Measurements from ENCODE around the gene GYS2. TPM values are rescaled to one million over a fixed set of nuclear protein-coding genes. Genes with fewer than 3 reads are reported as not detected.
"Not testable (repeated sequence)": the region's sequence is repeated elsewhere in the genome, so short reads cannot be mapped to it uniquely, and the experiment has no call there.

GYS2 gene
- polyA plus RNA-seq, 4 donors: 0.10 to 0.32 (median 0.17) TPM; not detected in 1

GRCh38 chr12:21606175-21606574 lies 1.5 kb upstream of the GYS2 start:
- DNase-seq (ENCODE audit: low read depth in 4 of 4, low spot score in 3 of 4): no peak

DNA sequence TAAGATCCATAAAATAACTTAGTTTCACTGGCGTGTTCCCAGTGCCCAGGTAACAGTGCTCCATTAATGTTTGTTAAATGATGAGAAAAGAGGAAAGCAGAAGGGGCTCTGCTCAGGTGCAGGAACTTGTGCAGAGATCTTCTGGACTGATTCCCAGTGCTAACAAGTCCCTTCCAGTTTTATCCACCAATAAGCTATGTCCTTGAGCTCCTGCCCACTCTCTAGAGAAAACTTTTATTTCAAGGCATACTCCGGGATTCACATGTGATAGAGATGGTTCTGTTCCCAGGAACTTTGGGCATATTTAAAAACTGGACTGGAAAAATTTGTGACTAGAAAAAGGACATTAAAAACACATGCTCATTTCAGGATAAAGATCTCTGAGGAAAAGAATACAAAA lies 1.9 kb downstream of the GYS2 start:
- no peak for DNase-seq (ENCODE audit: low read depth in 4 of 4, low spot score in 3 of 4)

- no peak for DNase-seq (ENCODE audit: low read depth in 4 of 4, low spot score in 3 of 4)
Measured at GRCh38 chr12:21600196-21600595, 4.5 kb downstream of the GYS2 start.

GRCh38 chr12:21599143-21599999 lies 5.3 kb downstream of the GYS2 start:
- no peak for DNase-seq (ENCODE audit: low read depth in 4 of 4, low spot score in 3 of 4)

GRCh38 chr12:21598651-21599050 lies 6.0 kb downstream of the GYS2 start:
- DNase-seq (ENCODE audit: low read depth in 4 of 4, low spot score in 3 of 4): no peak

- DNase-seq (ENCODE audit: low read depth in 4 of 4, low spot score in 3 of 4): not testable (repeated sequence)
Measured at GRCh38 chr12:21595356-21595755, 9.3 kb downstream of the GYS2 start.

DNA sequence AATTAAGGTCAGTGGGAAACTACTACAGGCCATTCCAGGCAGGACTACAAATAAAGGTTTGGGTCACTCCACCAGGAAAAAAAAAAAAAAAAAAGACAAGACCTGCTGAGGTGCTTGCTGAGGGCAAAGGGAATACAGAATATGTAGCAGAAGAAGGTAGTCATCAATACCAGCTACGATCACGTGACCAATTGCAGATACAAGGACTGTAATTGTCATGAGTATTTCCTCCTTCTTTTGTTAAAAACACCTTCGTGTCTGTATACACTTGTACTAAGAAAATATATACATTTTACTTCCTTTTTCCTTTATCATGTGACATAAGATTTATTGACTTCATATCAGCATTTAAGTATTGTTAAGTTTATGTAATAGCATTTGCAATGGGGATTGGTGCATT lies 19.2 kb downstream of the GYS2 start:
- DNase-seq (ENCODE audit: low read depth in 4 of 4, low spot score in 3 of 4): no peak

DNA sequence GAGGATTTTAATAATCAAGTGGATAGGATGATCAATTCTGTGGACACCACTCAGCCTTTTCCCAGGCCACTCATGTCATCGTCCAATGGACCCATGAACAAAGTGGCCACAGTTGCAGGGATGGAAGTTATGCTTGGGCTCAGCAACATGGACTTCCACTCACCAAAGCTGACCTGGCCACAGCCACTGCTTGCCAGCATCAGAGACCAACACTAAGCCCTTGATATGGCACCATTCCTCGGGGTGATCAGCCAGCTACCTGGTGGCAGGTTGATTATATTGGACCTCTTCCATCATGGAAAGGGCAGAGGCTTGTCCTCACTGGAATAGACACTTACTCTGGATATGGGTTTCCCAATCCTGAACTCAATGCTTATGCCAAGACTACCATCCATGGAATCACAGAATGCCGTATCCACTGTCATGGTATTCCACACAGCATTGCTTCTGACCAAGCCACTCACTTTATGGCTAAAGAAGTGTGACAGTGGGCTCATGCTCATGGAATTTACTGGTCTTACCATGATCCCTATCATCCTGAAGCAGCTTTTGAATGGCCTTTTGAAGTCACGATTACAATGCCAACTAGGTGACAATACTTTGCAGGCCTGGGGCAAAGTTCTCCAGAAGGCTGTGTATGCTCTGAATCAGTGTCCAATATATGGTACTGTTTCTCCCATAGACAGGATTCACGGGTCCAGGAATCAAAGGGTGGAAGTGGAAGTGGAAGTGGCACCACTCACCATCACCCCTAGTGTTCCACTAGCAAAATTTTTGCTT lies 20.1 kb downstream of the GYS2 start:
- DNase-seq (ENCODE audit: low read depth in 4 of 4, low spot score in 3 of 4): not testable (repeated sequence)

DNA sequence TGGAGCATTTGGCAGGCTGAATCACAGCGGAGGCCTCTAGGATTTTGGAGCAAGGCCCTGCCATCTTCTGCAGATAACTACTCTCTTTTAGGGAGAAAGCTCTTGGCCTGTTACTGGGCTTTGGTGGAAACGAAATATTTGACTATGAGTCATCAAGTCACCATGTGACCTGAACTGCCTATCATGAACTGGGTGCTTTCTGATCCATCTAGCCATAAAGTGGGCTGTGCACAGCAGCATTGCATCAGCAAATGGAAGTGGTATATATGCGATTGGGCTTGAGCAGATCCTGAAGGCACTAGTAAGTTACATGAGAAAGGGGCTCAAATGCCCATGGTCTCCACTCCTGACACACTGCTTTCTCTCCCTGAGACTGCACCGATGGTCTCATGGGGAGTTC lies 21.1 kb downstream of the GYS2 start:
- no peak for DNase-seq (ENCODE audit: low read depth in 4 of 4, low spot score in 3 of 4)

GRCh38 chr12:21580748-21581516 lies 23.7 kb downstream of the GYS2 start:
- no peak for DNase-seq (ENCODE audit: low read depth in 4 of 4, low spot score in 3 of 4)

- DNase-seq (ENCODE audit: low read depth in 4 of 4, low spot score in 3 of 4): no peak
Measured at GRCh38 chr12:21577516-21577915, 27.1 kb downstream of the GYS2 start.

DNA sequence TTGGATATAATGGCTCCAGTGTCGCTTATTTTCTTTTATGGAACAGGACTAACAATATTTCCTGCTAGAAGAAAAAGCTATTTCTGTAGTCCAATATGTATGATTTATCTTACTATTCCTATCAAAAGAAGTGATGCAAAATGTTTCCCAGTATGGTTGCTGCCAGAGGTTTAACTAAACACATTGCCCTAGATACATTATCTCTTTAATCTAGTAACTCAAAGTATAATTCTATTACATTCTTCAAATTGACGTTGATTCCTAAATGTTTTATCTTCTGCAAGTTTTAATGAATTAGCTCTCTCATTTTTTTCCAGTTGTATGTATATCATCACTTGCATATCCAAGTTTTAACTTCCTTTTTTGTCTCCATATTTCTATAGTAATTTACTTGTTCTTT lies 28.2 kb downstream of the GYS2 start:
- no peak for DNase-seq (ENCODE audit: low read depth in 4 of 4, low spot score in 3 of 4)

GRCh38 chr12:21573733-21574358 lies 30.8 kb downstream of the GYS2 start:
- no peak for DNase-seq (ENCODE audit: low read depth in 4 of 4, low spot score in 3 of 4)

GRCh38 chr12:21571046-21571445 lies 33.6 kb downstream of the GYS2 start:
- DNase-seq (ENCODE audit: low read depth in 4 of 4, low spot score in 3 of 4): no peak

- DNase-seq (ENCODE audit: low read depth in 4 of 4, low spot score in 3 of 4): no peak
Measured at GRCh38 chr12:21568115-21568514, 36.5 kb downstream of the GYS2 start.

DNA sequence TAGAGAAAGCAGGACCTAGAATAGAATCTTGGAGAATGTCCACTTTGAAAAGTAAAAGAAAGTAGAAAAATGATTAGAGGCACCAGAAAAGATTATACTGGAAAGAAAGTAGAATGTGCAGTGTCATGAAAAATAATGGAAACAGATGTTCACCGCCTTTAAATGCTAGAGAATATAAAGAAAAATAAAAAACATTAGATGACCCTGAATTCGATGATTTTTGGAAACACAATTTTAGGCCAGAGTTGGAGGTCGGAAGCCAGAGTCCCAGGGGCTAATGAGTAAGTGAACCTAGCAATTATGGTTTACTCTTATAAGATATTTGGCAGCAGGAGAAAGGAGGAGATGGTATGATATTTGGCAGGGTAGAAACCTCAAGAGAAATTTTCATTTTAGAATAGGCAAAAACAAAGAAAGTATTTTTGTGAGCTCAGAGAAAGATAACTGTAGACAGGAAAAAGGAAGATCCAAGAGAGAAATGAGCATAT lies 37.7 kb downstream of the GYS2 start:
- no peak for DNase-seq (ENCODE audit: low read depth in 4 of 4, low spot score in 3 of 4)

- DNase-seq (ENCODE audit: low read depth in 4 of 4, low spot score in 3 of 4): no peak
Measured at GRCh38 chr12:21566223-21566906, 38.3 kb downstream of the GYS2 start.

DNA sequence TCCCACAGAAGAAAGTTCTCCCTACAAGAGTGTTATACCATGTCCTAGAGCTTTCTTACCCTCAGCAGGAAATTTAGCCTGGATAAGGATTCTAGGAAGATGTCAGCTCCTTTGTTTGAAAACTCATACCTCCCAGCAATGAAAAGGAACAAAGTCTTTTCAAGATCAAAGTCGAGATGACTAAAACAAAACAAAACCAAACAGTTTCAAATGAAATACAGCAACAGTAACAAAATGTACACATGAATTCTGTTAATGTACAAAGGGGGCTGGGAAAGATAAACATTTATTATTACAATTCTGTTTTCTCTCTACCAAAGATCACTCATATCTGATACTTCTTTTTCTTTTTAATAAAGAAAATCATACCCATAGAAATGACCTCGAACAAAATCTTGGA lies 41.8 kb downstream of the GYS2 start:
- no peak for DNase-seq (ENCODE audit: low read depth in 4 of 4, low spot score in 3 of 4)

DNA sequence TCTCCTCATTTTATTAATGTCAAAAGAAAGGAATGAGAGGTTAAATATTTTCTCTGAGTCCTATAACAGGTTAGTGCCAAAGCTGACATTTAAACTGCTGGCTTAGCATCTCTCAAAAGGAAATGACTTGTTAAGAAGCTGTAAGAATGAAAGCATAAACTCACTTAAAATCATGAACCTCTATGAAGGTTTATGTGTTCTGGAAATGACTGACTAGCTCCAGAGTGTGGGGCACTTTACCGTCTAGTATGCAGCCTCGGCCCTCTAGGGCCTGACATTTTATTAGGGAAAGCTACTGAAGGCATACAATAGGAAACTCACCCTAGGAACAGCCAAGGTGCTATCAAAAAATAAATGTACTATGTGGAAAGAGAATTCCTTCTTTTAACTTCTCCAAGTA lies 43.5 kb downstream of the GYS2 start:
- DNase-seq (ENCODE audit: low read depth in 4 of 4, low spot score in 3 of 4): no peak

Measured in left renal pelvis (tissue), 4 donors.